SK-N-DZ (cell line): Measurements from ENCODE around the gene CYP21A2.

ENCODE experiments used
- DNase-seq: peaks from one replicate; pipeline ENCODE4 v3.0.0-alpha.2; 2015; ENCODE audit warnings: low spot score
- small RNA-seq, 2 experiments: library from RNA; depleted of rRNA; stranded (forward); fragments of <200 nt; gene quantifications; one replicate each; pipeline ENCODE3, GENCODE V24; 2014

CYP21A2 gene

DNA sequence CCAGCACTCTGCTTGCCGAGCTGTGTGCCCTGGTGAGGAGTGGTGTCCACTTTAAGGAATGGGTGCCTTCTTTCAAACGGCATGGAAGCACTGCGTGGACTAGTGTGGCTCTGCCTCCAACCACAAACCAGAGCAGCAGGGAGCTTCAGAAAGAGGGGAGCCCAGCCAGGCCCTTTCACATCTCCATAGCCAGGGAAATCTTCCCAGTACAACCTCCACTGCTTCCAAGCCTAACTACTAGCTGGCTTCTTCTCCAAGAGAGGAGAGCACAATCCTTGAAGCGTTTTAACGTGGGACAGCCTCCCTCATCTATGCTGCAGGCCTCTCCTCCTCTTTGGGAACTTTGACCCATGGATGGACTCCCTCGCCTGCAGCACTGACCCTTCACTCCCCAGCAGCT is 44.3 kb downstream of the CYP21A2 start:
- DNase-seq = no peak

- no peak for DNase-seq
Measured at GRCh38 chr6:32082935-32083334, 44.7 kb downstream of the CYP21A2 start.

DNA sequence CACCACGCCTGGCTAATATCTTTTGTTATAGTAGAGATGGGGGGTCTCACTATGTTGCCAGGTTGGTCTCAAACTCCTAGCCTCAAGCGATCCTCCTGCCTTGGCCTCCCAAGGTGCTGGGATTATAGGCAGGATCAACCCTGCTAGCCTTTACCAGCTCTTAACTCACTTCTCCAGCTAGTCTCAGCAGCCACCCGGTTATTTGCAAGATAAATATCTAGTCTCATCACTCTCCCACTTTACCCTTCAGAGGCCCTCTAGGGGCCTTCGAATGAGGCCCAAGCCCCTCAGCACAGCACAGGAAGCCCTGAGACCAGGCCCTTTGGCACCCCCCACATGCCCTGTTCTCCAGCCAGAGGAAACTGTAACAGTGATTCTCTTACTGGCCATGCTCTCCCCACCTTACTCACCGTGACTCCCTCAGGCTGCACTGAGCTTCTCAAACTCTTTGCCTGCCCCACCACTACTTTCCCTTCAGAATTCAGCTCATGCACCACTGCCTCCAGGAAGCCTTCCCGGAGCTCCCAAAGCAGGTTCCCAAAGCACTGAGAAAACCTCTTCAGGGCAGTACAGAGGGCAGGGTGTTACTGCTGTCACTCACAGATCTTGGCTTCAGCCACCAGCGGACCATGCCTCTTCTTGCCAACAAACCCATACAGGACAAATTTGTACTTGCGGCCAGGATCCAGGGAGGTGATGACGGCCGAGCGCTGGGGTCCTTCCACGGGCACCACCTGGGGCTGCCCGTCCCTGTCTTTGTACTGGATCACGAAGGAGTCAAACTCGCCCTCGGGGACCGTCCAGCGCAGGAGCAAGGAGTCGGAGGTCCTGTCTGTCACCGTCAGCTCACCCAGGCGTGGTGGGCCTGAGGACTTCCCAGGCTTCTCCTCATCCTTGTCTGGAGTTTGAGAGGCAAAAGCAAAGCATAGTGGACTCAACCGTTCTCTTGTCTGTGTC is 45.9 kb downstream of the CYP21A2 start:
- DNase-seq = no peak

GRCh38 chr6:32084780-32085179 is 46.6 kb downstream of the CYP21A2 start:
- no peak for DNase-seq

DNA sequence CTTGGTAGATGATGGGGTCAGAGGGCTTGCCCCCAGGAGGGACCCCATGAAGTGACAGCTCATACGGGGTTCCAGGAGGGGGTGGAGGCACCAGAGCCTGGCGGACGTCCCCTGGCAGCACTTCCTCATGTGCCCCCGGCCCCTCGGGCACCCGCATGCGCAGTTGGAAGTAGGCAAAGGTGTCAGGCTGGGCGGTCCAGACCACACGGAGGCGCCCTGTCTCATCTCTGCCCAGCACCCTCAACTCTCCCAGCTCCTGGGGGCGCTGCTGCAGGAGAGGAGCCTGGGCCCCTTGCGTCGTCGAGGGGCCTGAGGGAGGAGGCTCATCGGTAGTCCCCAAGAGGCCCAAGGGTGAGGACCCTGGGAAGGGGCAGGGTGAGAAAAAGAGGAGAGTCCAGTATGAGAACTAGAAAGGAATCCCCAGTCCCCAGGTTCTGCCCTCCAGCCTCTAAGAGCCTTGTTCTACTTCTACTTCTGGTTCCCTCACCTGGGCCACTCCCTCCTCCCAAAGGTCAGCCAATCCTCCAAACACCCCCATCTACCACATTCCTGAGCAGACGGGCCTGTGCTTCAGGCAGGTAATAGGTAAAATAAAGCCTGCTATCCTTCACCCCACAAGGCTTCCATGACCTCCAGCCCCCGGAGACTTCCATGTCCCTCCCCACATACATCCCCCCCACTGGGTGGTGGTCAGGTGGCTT is 47.7 kb downstream of the CYP21A2 start:
- no peak for DNase-seq

DNA sequence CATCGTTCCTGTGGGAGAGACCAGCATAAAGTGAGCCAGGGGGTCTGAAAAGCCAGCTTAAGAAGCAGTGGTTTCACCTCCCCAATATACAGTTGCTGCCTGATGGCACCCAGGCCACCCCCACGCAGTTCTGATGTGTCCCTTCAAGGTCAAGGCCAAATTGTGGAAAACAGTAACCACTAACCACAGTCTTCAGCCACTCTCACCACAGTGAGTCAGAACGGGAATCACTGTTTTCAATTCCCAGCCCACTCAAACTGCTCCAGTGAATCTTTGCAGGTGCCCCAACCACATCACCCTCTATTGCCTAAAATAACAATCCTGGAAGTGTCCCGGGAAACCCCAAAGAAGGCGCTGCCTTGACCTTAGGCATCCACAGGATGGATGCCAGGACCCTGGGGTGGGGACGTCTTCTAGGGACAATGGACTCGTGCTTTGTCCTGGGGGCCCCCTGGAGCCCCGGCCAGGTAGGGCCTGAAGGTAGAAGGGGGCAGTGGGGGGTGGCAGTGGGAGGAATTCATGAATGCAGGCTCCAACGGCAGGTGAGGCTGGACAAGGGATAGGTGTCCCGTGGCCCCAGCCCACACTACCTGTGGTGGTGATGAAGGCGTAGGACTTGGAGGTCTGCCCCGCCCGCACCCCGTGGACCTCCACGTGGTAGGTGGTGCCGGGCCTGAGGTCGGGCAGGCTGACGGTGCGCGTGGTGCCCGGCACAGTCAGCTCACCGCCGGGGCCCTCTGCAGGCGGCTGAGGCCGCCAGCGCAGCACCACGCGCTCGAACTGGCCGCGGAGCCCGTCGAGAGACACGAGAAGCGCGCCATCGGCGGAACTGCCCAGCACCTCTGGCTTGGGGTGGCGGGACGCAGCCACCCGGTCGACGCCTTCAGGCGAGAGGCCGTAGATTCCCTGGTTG is 48.7 kb downstream of the CYP21A2 start:
- no peak for DNase-seq

DNA sequence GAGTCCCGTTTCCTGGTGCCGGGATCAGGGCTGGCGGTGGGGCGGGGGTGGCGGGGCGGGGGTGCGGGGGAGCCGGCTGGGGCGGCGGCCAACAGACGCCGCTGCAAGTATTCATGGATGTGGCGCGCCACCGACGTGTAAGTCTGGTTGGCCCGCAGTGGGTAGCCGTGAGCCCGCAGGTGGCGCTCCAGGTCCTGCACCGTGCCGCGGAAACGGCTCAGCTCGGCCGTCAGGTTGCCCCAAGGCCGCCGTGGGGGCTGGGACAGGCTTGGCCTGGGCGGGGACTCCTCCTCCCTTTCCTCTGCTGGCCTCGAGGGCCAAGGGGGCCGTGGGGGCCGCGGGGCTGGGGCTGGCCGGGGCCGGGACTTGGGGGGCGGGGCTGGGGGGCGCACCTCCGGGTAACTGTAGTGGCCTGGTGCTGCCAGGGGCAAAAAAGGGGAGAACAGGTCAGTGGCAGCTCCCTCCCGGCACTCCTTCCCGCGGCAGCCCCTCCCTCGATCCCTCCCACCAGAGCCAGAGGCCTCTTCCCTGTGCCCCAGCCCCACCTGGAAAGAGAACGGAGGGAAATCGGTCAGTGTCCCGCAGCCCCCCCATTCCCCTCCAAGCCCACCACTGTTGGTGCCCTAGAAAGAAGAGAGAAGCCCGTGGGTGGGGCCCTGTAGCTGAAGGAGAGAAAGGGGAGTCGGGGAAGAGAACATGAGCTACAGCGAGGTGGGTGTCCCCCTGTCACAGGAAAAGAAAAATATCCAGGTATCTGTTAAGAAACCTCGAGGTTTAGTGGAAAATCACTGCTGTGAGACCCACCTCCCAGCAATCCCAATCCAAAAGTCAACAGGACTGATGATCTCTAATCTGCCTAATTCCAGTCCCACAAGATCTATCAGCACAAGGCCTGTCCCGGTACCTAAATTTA is 49.6 kb downstream of the CYP21A2 start:
- peak; percentile 43 for DNase-seq

- no peak for DNase-seq
Measured at GRCh38 chr6:32088487-32089049, 50.4 kb downstream of the CYP21A2 start.

- DNase-seq = no peak
Measured at GRCh38 chr6:32089082-32089828, 51.0 kb downstream of the CYP21A2 start.

Small RNAs within 50 kb of the gene (small RNA-seq; reads per million reads assigned to genes)
- 0.03 to 0.04 reads per million in 2 experiments for gene RNA5SP206
